GM21423 (cell line): ENCODE measurements around the gene JAM3.
A peak's percentile ranks its signal among the peaks of the same experiment; 100 is the strongest.

Experiments
- ATAC-seq: cut with Tn5 transposase; IDR thresholded peaks from one replicate; pipeline ENCODE4 v1.9.1; 2021; ENCODE audit warnings: mild to moderate bottlenecking, moderate library complexity; ENCODE audit not compliant: unreplicated experiment

JAM3 gene

DNA sequence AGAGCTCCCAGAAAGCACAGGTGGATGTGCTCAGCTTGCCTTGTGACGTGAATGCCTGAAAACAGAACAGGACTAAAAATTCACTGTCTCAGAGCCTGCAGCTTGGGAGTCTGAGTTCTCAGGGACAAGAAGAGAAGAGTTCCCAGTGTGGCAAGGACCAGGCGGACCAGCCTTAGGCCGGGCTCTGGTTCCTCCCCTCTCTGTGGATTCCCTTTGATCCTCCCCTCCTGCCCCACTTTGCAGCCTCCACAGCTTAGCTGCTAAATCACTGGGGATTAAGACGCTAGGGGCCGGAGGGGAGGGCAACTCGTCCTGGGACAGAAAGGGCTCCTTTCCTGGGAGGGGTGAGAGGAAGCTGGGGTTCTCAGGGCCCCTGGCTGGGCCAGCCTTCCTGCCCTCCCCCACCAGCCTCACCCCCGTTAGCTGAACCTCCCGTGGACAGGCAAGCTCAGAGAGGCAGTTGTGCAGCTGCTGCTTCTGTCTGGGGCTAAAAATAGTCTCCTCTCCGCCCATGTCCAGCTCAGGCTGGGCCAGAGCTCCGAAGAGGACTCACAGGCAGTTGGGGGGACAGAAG, 29.9 kb upstream of the JAM3 start:
- no peak for ATAC-seq

- no peak for ATAC-seq
These were observed 29.0 kb upstream of the JAM3 start for GRCh38 chr11:134039726-134040385.

GRCh38 chr11:134040386-134041302, 28.2 kb upstream of the JAM3 start:
- no peak for ATAC-seq

- no peak for ATAC-seq
These were observed 27.5 kb upstream of the JAM3 start for GRCh38 chr11:134041349-134041748.

DNA sequence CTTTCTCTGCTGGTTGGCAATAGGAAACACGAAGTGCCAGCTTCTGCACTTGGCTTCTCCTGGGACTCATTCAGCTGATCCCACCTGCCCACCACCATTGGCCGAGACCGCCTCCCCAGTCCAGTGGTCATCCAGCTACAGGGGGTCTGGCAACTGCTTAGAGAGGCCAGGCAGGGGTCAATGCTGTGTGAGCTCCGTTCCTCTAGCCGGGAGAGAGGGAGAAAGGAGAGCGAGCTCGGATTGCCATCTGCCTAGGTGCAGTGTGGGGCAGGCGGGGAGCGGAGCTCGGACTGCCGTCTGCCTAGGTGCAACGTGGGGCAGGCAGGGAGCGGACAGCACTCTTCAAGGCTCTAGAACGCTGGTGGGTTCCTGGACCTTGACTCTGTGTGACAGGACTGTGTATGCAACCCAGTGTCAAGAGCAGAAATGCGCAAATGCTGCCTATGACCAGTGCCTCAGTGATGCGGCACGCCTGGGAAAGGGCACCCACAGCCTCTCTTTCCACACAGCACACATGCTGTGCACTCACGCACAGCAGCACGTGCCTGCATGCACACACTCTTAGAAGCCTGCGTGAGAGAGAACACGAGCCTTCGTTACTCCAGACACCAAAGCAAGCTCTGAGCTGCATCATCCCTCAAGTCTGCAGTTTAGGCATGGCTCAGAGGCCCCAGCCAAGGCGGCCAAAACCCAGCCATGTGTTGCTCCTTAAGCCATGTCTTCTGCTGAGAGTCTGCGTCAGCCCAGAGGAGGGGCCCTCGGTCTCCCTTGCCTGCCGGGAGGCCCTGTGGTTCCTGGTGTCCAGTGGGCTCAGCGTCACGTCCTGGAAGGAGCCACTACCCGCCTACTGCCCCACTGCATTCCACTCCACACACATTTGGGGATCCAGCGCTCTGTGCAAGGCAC, 26.8 kb upstream of the JAM3 start:
- no peak for ATAC-seq

DNA sequence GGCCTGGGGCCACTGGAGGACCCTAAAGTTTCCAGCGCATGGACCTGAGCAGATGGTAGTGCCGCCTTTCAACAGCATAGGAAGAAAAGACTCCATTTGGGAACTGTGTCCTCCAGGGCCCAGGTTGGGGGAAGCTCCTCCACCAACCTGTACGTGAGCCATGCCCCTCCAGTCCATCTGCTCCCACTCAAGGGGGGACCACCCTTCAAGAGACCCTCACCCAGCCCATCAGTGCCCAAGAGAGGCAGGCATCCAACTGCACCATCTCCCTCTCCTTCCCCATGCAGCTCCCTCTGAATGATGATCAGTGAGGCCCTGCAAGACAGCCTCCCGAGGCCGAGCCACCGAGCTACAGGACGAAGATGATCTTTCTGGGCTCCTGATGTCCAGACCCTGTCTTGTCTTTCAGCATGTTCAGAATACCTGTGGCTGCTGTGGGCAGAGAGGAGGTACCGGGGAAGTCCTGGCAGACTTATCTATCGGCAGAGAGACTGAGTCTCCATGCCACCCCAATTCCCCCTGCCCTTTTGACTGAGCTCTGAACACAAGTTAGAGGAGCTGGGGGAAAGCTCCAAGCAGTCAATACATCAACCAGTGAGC, 25.0 kb upstream of the JAM3 start:
- no peak for ATAC-seq

DNA sequence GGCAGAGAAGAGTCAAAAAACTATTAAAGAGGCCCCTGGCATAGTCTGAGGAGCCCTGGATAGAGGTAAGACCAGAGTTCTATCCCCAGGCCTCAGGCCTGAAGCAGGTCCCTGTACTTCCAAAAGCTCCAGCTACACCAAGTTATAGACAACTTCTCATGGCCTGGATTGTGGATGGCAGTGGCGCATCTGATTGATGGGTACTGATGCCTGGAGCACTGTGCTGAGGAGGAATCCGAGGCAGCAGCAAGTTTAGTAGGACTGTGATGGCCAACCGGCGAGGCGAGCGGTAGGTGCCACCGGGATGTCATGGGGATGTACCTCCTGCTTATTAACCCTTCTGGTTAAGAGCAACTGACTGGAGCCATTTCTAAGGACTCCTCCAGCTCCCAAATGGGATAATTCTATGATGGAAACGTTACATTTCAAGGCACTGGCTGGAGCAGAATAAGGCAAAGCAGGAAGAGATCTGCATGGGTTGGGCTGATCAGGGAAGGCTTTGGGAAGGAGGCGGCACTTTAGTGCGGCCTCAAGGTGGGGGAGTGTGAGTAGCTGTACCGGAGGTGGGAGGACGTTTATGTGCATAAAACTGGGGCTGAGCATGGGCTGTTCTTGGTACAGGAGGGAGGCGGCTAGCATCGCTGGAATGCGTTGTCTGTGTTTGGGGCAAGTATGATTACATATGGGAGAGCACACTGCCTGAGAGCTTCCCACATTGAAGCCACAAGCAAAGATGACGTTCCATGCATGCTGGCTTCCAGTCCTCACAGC, 24.2 kb upstream of the JAM3 start:
- ATAC-seq, result no peak

DNA sequence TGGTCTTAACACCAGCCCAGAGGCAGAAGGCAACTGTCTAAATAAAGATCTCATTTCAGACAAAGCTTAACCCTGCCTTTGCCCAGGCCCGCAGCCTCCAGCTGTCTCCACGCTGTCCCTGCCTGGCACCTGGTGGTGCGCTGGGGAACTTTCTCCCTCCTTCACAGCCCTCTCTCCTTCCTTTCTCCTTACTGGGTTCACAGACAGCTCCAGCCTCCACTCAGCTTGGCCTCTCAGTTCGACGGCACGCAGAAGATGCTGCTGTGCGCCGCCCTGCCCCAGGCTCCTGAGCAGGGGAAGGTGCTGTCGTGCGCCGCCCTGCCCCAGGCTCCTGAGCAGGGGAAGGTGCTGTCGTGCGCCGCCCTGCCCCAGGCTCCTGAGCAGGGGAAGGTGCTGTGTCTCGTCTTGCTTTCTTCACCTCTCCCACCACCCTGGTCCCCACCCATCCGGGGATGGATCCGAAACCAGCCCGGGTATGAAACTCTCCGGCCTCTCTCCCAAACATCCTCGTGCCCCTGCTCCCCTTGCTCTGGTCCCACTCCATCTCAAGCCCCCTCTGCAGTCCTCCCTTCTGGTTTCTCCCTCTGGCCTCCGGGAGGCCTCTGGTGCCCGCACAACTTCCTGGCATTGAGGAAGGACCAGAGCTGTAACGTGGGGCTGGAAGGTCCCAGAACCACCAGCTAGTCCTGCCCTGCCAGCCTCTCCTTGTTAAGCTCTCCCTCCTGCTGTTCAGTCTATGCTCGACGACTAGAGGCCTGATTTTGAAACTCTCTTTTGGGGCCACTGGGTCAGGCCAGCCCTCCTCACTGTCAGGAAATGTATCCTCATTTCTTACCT, 22.9 kb upstream of the JAM3 start:
- no peak for ATAC-seq

GRCh38 chr11:134046681-134047449, 22.0 kb upstream of the JAM3 start:
- ATAC-seq, result no peak

DNA sequence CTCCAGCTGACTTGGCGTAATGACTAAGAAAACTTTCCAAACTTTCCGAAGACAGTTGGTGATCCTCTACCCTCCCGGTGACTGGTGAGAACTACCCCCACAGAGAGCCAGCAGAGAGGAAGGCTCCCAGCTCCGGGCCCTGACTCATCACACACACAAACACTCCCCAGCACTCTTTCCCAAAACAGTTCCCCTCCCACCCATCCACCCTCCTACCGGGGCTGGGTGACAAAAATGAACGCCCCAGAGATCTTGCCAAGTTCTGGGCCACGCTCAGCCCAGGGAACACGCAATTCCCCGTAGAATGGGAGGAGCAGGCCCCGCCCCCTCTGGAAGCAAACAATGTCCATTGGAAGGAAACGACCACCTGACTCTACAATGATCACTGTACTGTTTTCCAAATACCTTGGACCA, 21.3 kb upstream of the JAM3 start:
- no peak for ATAC-seq

GRCh38 chr11:134048028-134048427, 20.8 kb upstream of the JAM3 start:
- ATAC-seq, result no peak

DNA sequence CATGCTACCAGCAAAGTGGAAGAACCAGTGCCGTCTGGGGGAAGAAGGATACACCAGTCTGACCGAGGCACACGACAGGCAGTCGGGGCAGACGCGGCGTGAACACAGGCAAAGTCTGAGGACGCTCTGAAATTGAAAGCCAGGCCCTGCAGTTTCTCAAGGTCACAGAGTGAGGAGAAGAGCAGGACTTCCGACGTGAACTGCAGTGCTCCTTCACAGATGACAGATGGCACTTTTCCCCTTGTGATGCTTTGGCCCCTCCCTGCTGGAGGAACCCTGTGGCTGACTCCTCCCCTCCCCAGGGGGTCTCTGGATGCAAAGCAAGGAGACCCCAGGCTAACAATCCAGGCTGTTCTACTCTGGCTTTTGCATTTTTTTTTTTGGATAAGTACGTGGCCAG, 19.6 kb upstream of the JAM3 start:
- no peak for ATAC-seq

DNA sequence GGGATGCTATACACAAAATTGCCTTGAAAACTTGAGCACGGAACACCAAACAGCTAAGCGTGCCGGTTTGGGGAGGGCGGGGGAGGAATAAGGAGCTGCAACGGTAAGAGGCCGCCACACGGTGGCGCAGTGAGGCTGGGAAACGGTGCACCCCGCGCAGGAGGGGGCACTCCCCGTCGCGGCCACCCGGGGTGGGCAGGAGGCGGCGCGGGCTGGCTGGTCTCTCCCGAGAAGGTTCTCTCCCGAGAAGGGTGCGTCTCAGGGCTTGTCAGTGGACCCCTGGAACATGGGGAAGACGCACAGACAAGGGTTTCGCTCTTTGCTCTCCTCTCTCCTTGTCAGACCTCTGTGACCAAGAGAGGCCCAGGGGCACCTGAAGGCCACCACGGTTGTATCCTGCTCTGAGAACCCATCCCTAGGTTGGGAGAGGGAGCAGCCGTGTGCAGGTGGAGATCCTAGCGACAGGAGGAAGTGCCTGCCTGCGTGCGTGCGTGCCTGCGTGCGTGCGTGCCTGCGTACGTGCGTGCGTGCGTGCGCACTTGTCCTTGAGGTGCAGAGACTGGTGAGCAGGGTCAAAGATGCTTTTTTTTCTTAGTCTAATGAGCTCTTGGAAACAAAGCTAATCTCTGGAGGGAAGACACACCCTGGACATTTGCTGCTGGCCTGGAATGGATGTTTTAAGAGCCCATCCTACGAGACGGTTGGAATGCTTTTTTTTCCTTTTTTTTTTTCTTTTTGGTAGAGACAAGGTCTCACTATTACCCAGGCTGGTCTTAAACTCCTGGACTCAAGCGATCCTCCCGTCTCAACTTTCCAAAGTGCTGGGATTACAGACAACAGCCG, 18.1 kb upstream of the JAM3 start:
- peak; percentile 96 for ATAC-seq

DNA sequence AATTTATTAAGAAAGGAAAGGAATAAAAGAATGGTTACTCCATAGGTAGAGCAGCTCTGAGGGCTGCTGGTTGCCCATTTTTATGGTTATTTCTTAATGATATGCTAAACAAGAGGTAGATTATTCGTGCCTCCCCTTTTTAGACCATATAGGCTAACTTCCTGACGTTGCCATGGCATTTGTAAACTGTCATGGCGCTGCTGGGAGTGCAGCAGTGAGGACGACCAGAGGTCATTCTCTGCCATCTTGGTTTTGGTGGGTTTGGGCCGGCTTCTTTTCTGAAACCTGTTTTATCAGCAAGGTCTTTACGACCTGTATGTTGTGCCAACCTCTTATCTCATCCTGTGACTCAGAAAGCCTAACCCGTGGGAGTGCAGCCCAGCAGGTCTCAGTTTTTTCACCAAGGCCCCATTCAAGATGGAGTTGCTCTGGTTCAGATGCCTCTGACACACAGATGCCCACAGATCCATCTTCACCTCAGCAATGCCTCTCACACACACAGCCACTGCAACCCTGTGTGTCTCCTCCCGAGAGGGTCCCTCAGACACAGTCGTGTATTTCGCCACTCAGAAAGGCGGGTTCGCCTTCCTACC, 16.4 kb upstream of the JAM3 start:
- no peak for ATAC-seq

DNA sequence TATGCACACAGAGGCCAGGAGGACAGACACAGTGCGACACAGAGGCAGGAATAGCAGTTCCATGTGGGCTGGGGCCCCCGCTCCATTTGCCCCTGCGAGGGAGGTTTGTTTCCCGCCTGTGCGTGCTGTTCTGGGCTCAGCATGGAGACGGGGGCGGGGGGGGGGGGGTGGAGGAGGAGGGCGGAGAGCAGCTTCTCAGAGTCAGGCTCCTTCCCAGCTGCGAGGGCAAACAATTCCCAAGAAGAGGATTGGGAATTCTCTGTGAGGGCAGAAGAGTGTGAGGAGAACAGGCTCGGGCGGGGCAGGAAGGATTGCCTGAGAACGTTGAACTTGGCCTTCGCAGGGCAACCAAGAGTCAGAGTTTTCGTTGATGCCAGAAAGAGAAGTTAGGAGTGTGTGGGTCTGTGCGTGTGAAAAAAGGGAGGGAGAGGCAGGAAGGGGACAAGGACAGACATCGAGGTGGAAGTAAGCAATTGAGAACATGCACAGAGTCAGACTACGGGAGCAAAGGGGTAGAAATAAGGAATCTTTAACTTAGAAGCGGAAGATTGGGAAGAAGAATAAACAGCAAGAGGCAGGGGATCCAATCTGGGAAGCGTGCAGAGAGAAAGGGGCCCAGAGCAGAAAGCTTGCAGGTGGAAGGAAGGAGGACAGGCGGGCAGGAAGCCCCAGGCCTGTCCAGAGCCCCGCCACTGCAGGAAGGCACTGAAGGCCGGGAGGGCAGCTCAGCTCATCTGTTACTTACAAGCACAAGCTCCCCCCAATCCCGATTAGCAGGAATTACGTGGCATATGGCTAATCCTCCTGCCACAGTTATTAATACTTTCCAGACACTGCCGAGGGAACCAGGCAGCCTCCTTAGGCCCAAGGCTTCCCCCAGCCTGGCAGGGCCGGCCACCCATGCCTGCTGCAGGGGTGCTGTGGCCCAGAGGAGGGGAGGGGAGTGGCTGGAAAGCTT, 15.6 kb upstream of the JAM3 start:
- ATAC-seq, result no peak

DNA sequence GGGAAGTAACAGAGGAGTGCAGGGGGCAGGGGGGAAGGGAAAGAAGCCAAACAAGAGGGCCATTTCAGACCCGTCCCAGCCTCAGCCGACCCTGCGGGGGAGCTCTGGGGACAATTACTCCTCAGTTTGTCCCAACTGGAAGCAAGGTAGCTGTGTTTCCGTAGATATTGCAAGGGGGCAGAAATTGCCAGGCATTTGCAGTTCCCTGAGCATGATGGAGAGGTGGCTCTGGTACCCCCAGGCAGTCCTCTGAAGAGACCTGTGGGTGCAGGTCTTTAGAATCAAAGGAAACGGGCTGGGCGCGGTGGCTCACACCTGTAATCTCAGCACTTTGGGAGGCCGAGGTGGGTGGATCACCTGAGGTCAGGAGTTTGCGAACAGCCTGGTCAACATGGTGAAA, 13.8 kb upstream of the JAM3 start:
- ATAC-seq, result no peak
